Measurements from ENCODE around the gene ARHGAP1.
"Not testable (repeated sequence)": the region's sequence is repeated elsewhere in the genome, so short reads cannot be mapped to it uniquely, and the experiment has no call there.

Gene ARHGAP1

GRCh38 chr11:46722566-46723358 is 22.3 kb upstream of the ARHGAP1 start:
- no peak for DNase-seq

DNA sequence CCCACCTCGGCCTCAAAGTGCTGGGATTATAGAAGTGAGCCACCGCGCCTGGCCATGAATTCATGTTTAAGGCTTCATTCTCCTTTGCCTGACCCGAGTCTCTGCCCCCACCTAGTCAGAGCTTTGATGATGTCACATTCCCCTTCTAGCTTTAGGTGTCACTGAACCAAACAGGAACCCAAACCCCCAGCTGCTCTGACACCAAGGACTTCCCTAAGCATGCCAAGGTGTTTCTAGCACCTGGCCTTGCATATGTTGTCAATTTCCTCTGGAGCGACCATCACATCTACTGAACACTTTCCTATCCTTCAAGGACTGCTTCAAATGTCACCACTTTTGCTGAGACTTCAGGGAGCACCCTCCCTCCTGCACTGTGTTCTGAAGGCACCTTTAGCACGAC is 20.9 kb upstream of the ARHGAP1 start:
- DNase-seq = no peak

GRCh38 chr11:46719543-46720218 is 19.3 kb upstream of the ARHGAP1 start:
- no peak for DNase-seq

DNA sequence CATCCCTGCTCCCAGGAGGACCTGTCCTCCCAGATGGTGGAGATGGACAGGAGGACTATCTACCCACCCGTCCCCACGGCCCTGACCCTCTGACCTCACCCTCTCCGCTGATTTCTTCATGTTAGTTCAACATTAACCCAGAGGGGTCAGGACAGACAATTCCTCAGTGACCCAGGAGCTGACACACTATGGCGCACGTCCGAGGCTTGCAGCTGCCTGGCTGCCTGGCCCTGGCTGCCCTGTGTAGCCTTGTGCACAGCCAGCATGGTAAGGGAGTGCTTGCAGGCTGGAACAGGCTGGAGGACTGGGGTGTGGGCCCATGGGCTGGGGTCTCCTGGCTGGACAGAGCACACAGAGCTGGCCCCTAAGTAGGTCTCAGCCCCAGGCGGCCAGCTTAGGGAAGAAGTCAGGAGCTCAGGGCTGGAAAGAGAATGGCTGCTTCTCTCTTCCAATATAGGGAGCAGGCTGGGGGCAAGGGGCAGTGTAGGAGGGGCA is 18.7 kb upstream of the ARHGAP1 start, which contains the start of gene F2:
Gene F2 (plus strand): TSS at position 166 of the 495 bp plus-strand sequence. CDS start 23 bp downstream, at position 189.
- DNase-seq = no peak

DNA sequence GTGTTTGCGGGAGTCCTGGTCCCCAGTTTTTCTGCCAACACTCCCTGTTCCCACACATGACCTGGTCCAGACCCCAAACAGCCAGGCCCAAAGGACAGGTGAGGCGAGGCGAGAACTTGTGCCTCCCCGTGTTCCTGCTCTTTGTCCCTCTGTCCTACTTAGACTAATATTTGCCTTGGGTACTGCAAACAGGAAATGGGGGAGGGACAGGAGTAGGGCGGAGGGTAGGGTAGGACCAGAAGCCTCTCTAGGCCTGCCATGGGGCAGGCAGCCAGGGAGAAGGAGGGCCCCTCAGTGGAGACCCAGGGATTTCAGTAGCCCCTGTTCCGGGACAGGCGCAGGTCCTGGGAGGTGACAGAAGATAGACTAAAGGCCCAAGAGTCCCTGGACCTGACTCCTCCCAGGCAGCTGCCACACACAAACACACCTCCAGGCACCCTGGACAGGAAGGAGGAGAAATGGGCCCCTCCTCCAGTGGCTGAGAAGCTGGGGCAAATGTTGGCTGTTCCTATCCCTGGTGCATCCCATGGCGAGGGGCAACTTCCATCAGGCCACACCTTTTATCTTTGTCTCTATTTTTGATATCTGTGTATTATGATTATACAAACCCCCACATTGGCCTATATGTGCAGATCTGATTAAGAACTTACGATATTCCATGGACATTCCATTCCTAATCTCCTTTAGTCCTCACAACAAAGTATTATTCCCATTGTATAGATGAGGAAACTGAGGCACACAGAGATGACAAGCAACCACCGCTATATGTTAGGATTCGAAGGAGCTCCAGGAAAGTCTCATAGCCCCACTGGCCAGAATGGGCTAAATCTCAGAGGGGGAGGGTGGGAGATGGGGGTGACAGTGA is 18.0 kb upstream of the ARHGAP1 start:
- no peak for DNase-seq

DNA sequence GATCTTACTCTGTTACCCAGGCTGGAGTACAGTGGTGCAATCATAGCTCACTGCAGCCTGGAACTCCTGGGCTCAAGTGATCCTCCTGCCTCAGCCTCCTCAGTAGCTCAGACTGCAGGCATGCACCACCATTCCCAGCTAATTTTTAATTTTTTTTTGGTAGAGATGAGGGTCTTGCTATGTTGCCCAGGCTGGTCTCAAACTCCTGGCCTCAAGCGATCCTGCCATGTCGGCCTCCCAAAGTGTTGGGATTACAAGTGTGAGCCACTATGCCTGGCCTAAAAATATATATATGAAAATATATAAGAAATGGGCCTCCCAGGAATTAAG is 17.4 kb upstream of the ARHGAP1 start:
- not testable (repeated sequence) for DNase-seq

- no peak for DNase-seq
These were observed 12.6 kb upstream of the ARHGAP1 start for GRCh38 chr11:46712874-46713576.

DNA sequence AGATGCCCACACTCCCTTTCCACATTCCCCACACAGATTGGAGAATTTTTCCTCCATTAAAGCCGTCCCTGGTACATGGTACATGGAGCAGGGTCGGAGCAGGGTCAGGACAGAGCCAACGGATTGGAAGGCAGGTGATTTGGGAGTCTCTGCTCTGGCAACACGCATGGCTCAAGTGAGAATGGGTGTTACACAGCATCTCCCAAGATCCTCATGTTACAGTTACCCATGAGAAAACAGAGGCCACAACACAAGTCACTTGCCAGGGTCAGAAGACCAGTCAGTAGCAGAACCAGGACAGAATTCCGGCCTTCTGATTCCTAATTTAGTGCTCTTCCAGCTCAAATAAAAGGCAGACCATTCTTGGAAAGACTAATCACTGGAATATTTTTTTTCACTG is 10.9 kb upstream of the ARHGAP1 start:
- no peak for DNase-seq

- peak; percentile 29 for DNase-seq
These were observed 10.4 kb upstream of the ARHGAP1 start for GRCh38 chr11:46710821-46711269.

GRCh38 chr11:46709351-46709750 is 8.9 kb upstream of the ARHGAP1 start:
- DNase-seq = not testable (repeated sequence)

DNA sequence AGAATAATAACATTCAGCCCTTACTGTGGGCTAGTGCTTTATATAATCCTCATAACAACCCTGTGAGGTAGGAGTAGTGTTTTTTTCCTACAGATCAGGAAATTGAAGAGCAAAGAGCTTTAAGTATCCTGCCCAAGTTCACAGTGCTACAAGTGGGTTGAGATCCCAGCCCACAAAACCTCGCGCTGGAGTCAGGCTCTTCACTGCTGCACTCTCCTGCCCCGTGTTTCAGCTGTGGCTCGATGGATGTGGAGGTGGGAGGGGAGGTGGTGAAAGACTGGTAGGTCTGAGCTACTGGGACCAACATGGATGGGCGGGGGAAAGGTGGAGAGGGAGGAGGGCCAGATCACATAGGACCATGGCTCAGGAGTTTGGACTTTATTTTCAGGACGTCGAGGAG is 6.5 kb upstream of the ARHGAP1 start:
- DNase-seq = no peak

GRCh38 chr11:46705070-46705688 is 4.8 kb upstream of the ARHGAP1 start:
- no peak for DNase-seq

GRCh38 chr11:46701078-46701654 is 747 bp upstream of the ARHGAP1 start:
- no peak for DNase-seq

GRCh38 chr11:46698597-46698996 is 1.8 kb downstream of the ARHGAP1 start:
- no peak for DNase-seq

DNA sequence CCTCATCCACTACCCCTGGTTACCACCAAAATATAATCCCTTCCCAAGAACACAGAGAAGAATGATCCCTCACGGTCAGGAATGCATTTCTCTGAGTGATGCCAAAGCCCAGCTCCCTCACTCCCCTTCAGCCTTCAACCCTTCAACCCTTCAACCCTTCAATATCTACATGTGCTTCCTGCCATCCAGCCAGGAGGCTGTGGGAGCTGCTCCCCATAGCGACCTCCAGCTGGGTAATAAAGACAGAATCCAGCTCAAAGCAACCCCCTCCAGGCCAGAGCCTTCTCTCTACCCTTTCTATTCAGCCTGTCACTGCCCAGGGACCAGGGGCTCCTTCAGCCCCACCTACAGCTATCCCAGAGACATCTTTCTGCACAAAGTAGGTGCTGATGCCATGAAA is 2.7 kb downstream of the ARHGAP1 start:
- DNase-seq = no peak

GRCh38 chr11:46697303-46697702 is 3.1 kb downstream of the ARHGAP1 start:
- DNase-seq = no peak

DNA sequence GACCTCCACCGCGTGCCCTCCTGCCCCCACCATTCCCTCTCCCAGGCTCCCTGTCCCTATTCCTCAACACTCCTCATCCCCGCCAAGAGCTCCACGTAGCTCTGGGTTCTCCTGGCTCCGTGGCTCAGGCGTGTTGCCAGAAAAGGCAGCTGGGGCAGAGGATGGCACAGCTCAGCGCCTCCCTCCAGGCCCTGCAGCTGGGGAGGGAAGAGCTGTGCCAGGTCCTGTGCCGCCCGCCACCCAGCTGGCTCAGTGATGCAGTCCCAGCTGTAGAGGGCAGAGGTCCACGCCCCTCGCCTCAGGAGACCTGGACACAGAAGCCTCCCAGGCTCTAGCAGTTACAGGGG is 4.2 kb downstream of the ARHGAP1 start:
- no peak for DNase-seq

- no peak for DNase-seq
These were observed 4.8 kb downstream of the ARHGAP1 start for GRCh38 chr11:46695345-46696211.

GRCh38 chr11:46694607-46695006 is 5.8 kb downstream of the ARHGAP1 start:
- no peak for DNase-seq

DNA sequence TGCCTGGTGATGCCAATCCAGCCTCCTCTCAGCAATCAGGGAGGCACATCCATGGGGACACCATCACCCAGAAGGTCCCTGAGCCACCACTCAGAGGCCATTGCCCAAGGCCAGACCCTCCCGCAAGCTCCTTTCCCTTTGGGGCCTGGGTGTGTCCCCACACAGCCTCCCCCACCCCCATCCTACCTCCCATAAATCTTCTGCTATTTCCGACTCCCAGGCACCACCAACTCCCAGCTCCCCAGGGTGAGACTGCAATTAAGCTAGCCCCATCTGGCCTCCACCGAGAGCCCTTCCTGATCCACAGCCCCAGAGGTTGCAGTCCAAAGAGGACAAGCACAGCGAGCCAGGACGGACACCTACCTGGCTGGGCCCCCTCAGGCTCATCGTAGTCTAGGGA is 6.3 kb downstream of the ARHGAP1 start:
- DNase-seq = no peak

DNA sequence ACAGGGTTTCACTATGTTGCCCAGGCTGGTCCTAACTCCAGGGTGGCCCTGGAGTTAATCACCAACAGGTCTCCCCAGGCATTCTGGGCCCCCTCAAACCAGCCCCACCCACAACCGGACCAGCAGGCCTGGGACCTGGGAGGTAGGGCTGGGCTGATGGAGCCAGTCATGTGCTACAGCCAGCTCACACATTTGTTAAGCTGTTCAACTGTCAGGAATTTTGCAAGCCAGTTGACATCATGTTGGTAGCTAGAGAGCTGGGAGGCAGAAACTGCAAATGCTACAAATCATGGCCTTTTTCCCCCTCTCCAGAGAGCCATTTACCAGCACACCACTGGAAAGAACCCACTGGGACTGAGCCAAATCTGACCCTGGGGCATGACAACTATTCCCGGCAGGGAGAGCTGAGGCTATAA is 6.8 kb downstream of the ARHGAP1 start:
- no peak for DNase-seq
